HG03432 (cell line): ENCODE measurements around the gene ITIH4.

ENCODE experiments used
- ATAC-seq: cut with Tn5 transposase; IDR thresholded peaks from one replicate; pipeline ENCODE4 v1.9.1; 2021; ENCODE audit warnings: mild to moderate bottlenecking, moderate library complexity; ENCODE audit not compliant: unreplicated experiment

Gene ITIH4

DNA sequence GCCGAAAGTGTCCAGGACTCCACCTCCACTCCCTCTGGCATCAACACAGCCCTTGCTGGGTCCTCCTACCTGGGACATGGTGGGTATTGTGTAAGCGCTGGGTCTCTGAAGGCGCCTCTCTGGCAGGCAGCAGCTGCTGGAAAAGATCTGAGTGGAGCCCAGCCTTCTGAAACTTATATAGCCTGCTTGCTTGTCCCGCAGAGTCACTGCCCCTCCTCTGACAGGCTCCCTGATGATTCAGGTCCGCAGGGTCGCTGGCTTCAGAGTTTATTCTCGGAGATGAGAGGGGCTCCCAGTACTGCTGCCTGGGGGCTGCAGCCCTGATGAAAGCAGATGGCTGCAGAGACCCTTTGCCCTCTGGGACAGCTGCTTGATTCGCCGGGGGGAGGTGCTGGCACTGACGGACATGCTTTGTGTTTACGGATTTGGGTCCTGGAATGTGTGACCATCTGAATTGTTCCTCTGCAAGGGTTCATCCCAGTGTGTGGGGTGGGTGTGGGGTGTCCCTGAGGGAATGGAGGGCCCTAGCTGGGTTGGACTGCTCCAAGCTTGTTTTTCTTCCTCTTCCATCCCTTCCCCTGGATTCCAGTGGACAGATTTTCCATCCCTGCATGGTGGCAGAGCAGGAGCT lies 4.5 kb upstream of the ITIH4 start, which contains the start of gene MUSTN1:
Gene MUSTN1, minus strand, starts transcription at position 149 of the 631 bp plus-strand sequence. Its CDS starts 71 bp downstream, at position 78.
- ATAC-seq = no peak

GRCh38 chr3:52833202-52833601 lies 2.7 kb upstream of the ITIH4 start:
- no peak for ATAC-seq

- ATAC-seq = no peak
Measured at GRCh38 chr3:52831500-52832301, 1.2 kb upstream of the ITIH4 start.

DNA sequence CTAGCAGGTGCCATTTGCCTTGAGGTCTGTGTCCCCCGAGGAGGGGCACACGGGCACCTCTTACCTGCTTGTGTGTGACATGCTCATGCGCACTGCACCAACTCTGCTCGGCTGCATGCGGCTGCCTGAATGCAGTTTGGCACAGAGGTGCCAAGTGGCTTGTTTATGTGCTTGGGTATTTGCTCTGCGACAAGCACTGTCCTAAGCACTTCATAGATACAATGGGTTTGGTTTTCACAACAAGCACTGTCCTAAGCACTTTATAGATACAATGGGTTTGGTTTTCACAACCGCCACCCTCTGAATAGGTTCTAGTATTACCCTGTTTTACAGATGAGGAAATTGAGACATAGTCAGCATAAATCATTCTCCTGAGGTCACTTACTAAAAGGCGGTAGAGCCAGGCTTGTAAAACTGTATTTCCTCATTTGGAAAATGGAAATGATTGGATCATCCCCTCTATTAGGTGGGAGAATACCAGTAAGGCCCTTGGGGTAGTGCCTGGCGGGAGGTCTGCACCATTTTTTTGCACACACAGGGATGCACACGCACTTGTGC lies 487 bp downstream of the ITIH4 start:
- ATAC-seq = no peak

DNA sequence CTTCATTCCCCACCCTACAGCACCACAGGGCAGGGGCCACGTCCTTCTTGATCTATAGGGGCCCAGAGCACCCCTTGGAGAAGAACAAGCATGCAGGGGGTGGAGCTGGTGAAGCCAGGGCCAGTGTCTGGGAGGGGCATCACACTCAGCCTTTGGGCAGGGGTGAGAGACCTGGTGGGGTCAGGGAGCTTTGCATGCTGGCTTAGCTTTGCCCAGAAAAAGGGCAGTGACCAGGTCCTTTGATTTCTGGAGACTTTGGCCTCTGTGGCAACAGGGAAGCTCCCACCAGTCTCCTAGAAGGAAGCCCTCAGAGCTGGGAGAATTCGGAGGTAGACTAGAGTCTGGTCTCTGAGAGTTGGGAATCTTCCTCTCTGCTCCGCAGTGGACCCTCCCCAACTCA lies 990 bp downstream of the ITIH4 start:
- no peak for ATAC-seq

GRCh38 chr3:52827866-52828376 lies 2.6 kb downstream of the ITIH4 start:
- ATAC-seq = no peak

DNA sequence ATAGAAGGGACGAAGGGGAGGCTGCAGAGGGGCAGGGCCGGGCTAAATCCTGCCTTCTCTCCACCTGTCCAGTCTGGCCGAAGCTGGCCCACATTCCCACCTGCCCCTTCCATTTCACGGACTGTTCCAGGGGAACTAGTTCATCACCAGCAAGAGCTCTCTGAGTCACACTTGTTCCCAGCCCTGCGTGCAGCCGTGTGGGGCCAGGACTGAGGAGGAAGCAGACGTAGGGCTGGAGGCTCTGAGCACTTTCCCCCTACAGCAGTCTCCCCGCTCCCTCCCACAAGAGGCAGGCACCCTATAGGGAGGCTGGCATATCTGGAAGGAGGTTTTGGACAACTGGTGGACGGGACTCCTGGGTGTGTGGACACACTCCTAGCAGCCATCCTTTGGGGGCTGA lies 3.0 kb downstream of the ITIH4 start:
- no peak for ATAC-seq

- ATAC-seq = no peak
Measured at GRCh38 chr3:52824037-52824436, 6.4 kb downstream of the ITIH4 start.

DNA sequence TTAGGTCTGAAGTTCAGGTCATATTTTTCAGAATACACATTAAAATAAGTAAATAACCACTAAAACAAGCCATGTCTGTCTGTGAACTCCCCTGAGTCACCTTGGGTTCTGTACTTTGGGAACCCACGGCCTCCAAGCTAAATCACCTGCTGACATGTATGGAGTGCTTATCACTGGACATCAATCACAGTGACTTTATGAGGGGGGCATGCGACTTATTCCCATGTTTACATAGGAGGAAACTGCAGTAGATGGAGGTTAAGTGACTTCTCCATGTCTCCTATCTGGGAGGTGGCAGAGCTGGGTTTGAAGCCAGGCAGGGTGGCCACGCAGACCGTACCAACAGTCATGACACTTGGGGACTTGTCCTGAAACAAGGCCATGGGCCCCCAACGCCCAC lies 8.1 kb downstream of the ITIH4 start:
- no peak for ATAC-seq

GRCh38 chr3:52820736-52821135 lies 9.7 kb downstream of the ITIH4 start:
- ATAC-seq = no peak

DNA sequence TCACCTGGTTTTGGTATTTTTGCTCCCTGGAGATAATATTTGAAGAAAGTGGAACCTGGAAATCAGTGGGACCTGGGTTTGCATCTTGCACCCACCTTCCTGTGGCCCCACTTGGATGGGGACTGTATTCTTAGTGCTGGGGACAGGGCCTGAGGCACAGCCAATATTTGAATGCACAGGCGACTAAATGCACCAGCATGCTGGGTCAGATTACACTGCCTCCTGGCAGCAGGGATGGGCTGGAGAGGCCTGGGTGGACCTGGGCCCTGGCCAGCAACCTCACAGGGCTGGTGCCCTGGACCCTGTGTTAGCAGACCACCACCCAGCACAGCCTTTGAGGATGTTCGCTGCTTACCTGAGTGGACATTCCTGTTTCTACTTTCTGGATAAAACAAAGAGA lies 10.5 kb downstream of the ITIH4 start:
- ATAC-seq = no peak

GRCh38 chr3:52817860-52818259 lies 12.6 kb downstream of the ITIH4 start:
- no peak for ATAC-seq

- ATAC-seq = no peak
Measured at GRCh38 chr3:52817221-52817620, 13.3 kb downstream of the ITIH4 start.

DNA sequence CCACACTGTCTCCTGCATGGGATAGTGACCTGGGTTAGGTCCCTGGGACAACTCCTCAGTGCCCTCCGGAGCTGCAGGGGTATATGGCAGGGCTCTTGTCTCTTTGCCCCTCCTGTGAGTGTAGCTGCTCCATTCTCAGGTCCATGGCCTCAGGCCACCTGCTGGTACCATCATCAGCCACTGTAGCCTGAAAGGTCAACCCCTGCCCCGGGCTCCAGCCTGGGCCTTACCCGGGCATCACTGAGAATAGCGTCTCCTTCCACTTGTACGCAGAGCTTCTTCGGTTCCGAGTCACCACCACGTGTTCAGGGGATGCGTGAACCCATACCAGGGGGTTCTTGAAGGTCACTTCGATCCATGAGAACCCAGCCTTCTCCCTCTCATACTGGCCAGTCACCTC lies 13.8 kb downstream of the ITIH4 start:
- ATAC-seq = no peak

- ATAC-seq = no peak
Measured at GRCh38 chr3:52816199-52816598, 14.3 kb downstream of the ITIH4 start.

GRCh38 chr3:52813810-52814209 lies 16.7 kb downstream of the ITIH4 start:
- ATAC-seq = no peak

DNA sequence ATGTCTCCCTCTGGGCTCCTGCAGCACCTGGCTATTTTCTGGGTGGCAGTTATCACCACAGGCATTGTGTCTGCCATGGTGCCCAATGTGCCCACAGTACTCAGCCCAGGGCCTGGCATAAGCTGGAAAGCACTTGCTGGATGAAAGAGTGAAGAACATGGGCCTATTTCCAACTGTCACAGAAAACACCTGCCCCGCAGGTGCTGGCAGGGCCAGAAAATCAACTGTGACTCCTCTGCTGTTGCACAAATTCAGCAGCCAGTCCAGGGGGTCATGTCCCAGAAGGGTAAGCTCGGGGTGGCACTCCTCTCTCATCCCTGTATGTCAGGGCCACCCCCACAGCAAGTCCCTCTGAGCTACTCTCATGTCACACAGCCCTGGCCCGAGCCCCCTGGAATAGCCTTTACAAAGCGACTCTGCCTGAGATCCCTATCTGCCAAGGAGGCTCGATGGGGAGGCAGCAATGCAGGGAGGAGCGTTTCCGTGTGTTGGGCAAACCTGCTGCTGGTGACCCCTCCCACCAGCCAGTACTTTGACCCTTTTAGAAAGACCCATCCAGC lies 18.9 kb downstream of the ITIH4 start:
- ATAC-seq = no peak

GRCh38 chr3:52810923-52811322 lies 19.5 kb downstream of the ITIH4 start:
- no peak for ATAC-seq

DNA sequence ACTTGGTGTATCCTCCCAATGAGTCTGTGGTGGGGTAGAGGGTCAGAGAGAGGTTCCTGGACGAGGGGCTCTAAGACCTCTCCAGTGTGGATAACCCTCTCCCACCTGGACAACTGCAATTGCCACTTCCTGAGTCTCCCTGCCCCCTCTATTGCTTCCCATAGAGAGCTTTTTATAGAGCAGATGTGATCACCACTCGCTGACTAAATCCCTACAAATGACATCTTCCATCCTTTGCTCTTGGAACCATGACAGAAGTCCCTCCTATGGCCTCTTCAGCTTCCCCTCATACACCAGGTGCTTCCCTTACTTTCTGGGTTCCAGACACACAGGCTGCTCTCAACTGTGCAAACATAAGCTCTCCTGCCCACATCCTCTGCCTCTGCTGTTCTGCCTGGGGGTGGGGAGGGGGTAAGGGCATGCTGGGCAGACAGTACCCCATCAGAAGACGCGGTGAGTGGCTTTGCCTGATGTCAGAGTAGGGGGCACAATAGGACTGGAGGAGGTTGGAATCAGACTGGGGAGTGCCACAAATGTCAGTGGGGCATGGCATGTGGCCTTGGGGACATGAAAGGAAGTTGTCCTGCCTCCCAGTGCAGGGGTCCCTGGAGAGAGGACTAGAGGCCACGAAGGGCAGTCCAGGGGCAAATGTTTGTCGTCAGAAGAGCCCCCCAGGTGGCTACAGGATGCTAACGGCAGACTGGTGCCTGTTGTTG lies 20.7 kb downstream of the ITIH4 start:
- no peak for ATAC-seq

DNA sequence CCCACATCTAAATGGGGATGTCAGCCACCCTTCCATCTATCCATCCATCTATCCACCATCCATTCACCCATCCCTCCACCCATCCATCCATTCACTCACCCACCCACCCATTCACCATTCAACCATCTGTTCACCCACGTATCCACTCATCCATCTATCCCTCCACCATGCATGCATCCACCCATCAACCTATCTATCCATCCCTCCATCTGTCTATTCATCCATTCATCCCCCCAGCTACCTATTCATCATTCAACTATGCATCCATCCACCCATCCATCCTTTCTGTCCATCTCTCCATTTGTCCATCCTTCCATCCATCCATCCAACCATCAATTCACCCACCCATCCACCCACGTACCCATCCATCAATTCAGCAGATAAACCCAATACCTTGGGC lies 21.3 kb downstream of the ITIH4 start:
- no peak for ATAC-seq
